RCC 7860 (cell line): ENCODE measurements around the gene SNX6.
"Not testable (repeated sequence)": the region's sequence is repeated elsewhere in the genome, so short reads cannot be mapped to it uniquely, and the experiment has no call there.

ENCODE experiments used
- DNase-seq: peaks from one replicate; pipeline ENCODE4 v3.0.0-alpha.2; 2015; ENCODE audit warnings: low spot score
- FAIRE-seq: peaks from 2 replicates; lab custom pipeline; 2012; peaks lifted over from hg19 to GRCh38; lab: Jason Lieb, UNC

SNX6 gene

GRCh38 chr14:34629657-34630529 lies at the start of gene SNX6:
TSS of gene SNX6 (minus strand) at chr14:34630148. CDS start at chr14:34630116, 32 bp downstream.
- FAIRE-seq (no peak), DNase-seq (peak; percentile 28)

DNA sequence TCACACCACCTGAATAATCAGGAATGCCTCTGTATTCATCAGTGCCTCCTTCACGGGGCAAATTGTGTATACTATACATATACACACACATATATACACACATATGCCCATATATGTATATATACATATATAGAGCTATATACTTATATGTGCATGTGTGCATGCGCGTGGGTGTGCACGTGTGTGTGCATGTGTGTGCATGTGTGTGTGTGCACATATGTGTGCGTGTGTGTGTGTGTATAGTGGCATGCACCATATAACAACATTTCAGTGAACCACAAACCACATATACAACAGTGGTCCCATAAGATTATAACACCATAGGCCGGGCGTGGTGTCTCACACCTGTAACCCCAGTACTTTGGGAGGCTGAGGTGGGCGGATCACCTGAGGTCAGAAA lies 48.8 kb upstream of the SNX6 start:
- DNase-seq (no peak), FAIRE-seq (no peak)

GRCh38 chr14:34678306-34678705 lies 48.4 kb upstream of the SNX6 start:
- DNase-seq: no peak
- FAIRE-seq: no peak

GRCh38 chr14:34676516-34677211 lies 46.7 kb upstream of the SNX6 start:
- DNase-seq (no peak), FAIRE-seq (no peak)

GRCh38 chr14:34673702-34674101 lies 43.8 kb upstream of the SNX6 start:
- FAIRE-seq: no peak
- DNase-seq: no peak

GRCh38 chr14:34671716-34672115 lies 41.8 kb upstream of the SNX6 start:
- DNase-seq (no peak), FAIRE-seq (no peak)

- DNase-seq: no peak
- no peak for FAIRE-seq
Observed at GRCh38 chr14:34668111-34668510, 38.2 kb upstream of the SNX6 start.

- no peak for FAIRE-seq
Observed at GRCh38 chr14:34667007-34667406, 37.1 kb upstream of the SNX6 start.

GRCh38 chr14:34665785-34666435 lies 36.0 kb upstream of the SNX6 start:
- FAIRE-seq (peak; percentile 44), DNase-seq (peak; percentile 59)

More at GRCh38 chr14:34667007-34667406, 37.1 kb upstream of the SNX6 start:
- no peak for DNase-seq

- FAIRE-seq (no peak), DNase-seq (no peak)
Observed at GRCh38 chr14:34662561-34663088, 32.7 kb upstream of the SNX6 start.

GRCh38 chr14:34660796-34661195 lies 30.8 kb upstream of the SNX6 start:
- no peak for DNase-seq
- FAIRE-seq: no peak

DNA sequence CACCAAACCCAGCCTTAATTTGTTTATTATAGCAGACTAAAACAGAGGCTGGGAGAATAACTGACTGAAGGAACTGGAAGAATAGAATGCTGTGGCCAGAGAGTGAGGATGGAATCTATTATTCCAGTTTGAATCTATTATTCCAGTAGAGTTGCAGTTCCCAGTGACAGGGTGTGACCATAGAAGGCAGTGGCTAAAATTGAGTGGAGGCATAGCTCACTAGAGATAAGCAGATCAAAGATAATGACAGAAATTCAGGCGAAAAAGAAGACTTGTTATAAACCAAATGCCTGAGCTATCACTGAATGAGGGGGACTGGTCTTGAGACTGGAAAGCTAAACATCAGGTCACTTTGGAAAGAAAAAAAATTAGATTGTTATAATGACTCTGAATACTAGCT lies 26.0 kb upstream of the SNX6 start:
- FAIRE-seq: no peak
- DNase-seq: no peak

DNA sequence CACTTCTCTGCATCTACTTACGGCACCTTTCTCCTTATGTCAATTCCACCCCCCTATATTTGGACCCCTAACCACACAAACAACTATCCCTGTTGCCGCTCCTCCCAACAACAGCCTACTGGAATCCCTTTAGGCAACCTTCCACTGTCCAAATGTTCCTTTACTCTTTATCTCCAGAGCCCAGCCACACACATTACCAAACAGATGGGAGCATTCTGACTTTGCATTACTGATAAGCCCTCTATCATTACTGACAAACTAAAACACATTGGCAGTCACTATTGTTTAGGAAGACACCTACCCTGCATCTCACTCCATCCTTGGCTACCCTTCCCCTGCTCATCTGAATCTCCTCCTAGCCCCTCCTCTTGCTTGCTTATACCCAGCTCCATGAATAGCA lies 23.1 kb upstream of the SNX6 start:
- not testable (repeated sequence) for FAIRE-seq, DNase-seq

DNA sequence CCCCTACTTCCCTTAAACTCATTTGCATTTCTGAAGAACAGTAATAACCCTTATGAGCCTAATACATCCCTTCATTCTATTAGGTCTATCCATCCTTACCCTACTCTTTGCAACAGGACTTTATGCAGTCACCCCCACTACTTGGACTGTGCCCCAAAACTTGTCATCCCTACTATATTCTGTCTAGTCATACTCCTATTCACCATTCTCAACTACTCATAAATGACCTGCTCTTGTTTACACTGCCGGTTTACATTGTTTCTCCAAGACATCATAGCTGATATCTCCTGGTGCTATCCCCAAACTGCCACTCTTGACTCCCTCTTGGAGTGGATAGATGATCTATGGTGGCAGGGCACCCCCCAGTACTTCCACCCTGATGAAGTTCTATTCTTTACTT lies 22.4 kb upstream of the SNX6 start:
- not testable (repeated sequence) for DNase-seq, FAIRE-seq

- FAIRE-seq: peak; percentile 73
- DNase-seq: peak; percentile 91
Observed at GRCh38 chr14:34650786-34651584, 21.0 kb upstream of the SNX6 start.

GRCh38 chr14:34650006-34650405 lies 20.1 kb upstream of the SNX6 start:
- not testable (repeated sequence) for DNase-seq, FAIRE-seq

DNA sequence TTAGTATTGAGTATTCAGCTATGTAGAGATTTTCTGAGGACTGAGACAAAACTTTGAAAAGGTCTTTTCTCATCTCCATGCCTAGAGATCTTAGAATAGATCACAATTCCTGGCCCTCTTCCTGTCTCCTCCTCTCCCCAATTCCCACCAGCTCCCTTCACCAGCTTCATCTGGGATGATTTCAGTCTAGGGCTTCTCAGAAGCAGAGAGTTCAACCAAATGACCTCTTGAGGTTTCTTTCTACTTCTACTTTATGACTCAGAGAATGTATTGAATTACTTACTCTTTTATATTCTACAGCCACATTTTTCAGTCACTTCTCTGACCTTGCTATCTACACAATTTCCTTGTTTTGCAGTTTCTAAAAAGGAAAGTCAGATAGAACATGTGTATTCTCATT lies 19.4 kb upstream of the SNX6 start:
- FAIRE-seq: peak; percentile 74

DNA sequence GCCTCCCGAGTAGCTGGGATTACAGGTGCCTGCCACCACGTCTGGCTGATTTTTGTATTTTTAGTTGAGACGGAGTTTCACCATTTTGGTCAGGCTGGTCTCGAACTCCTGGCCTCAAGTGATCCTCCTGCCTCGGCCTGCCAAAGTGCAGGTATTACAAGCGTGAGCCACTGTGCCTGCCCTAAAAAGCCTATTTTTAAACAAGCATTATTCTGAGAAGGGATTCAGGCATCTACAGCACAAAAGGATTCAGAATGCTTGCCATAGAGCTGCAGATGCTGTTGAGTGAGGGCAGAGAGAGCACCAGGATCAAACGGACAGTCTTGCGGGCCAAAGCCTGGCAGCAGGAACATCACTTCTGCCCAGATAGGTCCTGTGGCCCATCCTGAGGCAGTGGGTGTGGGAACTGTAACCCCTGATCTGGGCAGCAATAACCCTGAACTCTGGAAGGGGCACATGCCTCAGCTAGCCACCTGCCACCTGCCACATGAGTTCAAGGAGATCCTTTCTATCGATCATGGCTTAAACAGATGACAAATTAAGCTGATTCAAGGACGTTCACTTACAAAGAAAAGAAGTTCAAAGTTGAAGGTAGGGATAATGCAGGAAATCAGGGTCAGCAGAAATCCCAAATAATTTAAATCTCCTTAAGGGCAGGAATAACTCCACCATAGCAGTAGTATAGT lies 16.8 kb upstream of the SNX6 start:
- FAIRE-seq: no peak
- no peak for DNase-seq

More for the DNA sequence above, 19.4 kb upstream of the SNX6 start:
- peak; percentile 73 for DNase-seq

GRCh38 chr14:34643361-34643760 lies 13.4 kb upstream of the SNX6 start:
- no peak for FAIRE-seq
- no peak for DNase-seq

DNA sequence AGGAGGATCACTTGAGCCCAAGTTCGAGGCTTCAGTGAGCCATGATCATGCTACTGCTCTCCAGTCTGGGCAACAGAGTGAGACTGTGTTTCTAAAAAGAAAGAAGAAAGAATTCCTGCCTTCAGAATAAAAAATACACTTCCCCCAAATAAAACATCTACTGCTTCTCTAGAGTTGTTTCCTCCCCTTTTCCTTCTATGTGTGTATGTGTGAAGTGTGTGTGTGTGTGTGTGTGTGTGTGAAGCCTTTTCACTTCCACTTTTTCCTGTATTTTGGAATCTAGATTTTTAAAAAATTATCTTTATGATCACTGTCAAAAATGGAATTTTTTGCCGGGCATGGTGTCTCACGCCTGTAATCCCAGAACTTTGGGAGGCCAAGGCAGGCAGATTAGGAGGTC lies 12.6 kb upstream of the SNX6 start:
- no peak for FAIRE-seq

More for the DNA sequence above, 12.6 kb upstream of the SNX6 start:
- no peak for DNase-seq
